ENCODE measurements around the gene MLC1.

Gene MLC1

GRCh38 chr22:50016308-50016987, 68.8 kb downstream of the MLC1 start:
- no peak for DNase-seq (ENCODE audit: low read depth in 2 of 2)

DNA sequence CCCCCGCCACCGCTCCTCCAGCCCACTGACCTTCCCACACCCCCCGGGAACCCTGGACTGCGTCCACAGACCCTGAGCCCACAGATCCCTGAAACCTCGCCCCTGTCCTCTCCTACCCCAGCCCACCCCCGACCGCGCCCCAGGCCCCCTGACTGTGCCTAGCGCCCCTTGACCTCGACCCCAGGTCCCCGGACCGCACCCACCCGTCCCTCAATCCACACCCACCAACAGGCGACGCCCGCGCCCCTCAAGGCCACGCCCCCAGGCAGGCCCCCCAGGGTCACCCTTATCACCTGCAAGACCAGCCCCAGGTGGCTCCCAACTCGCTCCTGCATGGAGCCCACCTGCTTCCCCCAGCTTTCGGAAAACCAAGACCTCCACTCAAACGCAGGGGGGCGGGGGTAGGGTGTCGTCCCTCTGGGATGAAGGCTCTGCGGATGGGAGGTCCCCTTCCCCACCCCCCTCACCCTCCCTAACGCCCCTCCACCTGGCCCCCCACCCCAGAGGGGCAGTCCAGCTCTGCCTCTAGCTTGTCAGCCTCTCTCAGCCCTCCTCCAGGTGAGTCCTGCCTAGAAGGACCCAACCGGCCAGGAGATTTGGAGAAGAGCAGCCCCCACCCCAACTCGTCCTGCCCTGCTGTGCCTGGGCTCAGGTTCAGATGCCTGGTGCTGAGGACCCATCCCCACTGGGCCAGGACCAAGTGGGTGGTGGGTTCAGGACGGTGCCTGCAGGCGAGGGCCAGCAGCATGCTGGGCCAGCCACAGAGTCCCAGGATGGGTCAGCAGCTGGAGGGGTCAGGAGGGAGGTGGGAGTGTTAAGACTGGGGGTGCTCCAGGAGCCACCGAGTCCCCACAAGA, 69.5 kb downstream of the MLC1 start:
- DNase-seq (ENCODE audit: low read depth in 2 of 2) = no peak

DNA sequence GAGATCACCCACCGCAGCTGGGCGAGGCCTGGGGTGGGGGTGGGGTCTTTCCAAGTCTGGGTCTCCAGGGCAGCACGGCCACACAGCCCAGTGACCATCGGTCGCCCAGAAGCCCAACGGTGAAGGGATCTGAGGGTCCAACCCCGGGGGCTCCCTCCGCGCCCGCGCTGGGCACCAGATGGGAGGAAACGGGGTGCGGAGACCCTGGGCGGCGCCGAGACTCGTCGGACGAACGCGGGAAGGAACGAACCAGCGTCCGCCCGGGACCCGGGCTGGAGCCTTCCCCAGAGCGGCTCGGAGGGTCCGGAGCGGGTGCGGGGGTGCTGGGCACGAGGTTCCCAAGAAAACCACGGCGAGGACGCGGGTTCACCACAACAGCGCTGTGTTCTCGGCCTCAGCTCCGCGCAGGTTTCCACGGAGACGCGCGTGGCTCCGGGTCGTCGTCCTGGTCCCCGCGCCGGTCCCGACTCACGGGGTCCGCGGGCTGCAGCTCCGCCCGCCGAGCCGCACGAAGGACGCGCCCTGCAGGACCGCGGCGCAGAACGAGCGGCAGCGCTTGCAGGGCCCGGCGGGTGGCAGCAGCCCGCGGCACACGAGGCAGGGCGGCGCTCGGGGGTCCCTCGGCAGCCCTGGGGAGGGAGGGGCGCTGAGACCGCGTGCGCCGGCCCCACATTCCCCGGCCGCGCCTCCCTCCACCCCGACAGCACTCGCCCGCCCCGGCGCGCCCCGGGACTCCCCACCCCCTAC, 70.4 kb downstream of the MLC1 start:
- DNase-seq (ENCODE audit: low read depth in 2 of 2) = no peak

- no peak for DNase-seq (ENCODE audit: low read depth in 2 of 2)
Measured at GRCh38 chr22:50014053-50014501, 71.1 kb downstream of the MLC1 start.

GRCh38 chr22:50012211-50013181, 72.7 kb downstream of the MLC1 start, which contains the start of gene IL17REL:
Gene IL17REL, minus strand, starts transcription at chr22:50012765. Its CDS starts 119 bp downstream, at chr22:50012646.
- DNase-seq (ENCODE audit: low read depth in 2 of 2) = no peak

- no peak for DNase-seq (ENCODE audit: low read depth in 2 of 2)
Measured at GRCh38 chr22:50011447-50012210, 73.6 kb downstream of the MLC1 start.

DNA sequence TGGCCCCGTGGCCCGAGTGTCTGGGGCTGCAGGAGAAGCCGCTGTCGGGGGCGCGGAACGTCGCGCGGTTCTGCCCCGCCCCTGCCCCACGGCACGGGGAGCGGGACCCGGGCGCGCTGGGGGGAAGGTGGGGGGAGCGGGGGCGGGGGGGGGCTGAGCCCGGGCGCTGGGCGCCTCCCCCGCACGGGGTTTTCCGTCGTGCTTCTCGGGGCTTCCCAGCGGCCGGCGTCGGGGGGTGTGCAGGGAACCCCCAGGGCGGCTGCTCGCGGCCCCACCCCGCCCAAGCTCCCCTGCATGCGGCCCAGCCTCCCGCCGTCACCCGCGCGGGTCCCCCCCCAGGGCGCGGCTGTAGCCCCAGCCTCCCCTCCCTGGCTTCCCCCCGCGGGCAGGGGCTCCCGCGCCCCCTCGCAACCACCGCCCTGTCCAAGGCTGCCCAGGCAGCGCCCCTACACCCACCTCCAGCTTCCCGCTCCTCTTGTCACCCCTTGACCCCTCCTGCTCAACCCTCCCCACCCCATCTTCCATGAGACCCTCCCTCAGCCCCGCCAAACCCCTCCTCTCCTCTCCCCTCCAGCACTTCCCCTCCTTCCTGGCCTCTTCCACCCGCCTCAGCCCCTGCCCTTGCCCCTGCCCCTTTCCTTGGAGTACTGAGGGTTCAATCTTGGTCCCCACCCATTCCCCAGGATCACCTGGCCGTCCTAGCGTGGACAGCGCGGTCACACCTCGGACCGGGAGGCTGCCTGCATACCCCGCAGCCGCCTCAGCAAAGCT, 74.4 kb downstream of the MLC1 start:
- no peak for DNase-seq (ENCODE audit: low read depth in 2 of 2)

GRCh38 chr22:50009765-50010675, 75.2 kb downstream of the MLC1 start:
- no peak for DNase-seq (ENCODE audit: low read depth in 2 of 2)

All from stimulated activated CD4-positive, alpha-beta T cell treated with anti-CD3 and anti-CD28 coated beads, Interleukin-4, amount 100 ng/mL, for 48 hours (primary cell).